ENCODE results near the gene CARD19. TPM values are rescaled to one million over a fixed set of nuclear protein-coding genes. Genes with fewer than 3 reads are reported as not detected.

CARD19 gene
- total and polyA plus RNA-seq, 2 experiments from 2014 or later: 36.8 to 48.3 TPM

- no peaks in the 10 kb centered on the region for H3F3A ChIP-seq (replicated peaks; ENCODE audit: low read depth)
- no peak overlapping the region for H3K4me2 ChIP-seq
- DNase-seq (ENCODE audit: low spot score) (no peak), ATAC-seq (no peak)
- no peak overlapping the region for H3K27ac ChIP-seq (ENCODE audit: low read depth)
- no peaks in the 10 kb centered on the region for H3K27me3 ChIP-seq (ENCODE audit: insufficient read depth)
- H3K4me1 ChIP-seq (ENCODE audit: insufficient read depth): no peaks in the 10 kb centered on the region
- no peaks in the 10 kb centered on the region for H3K9me2 ChIP-seq (ENCODE audit: insufficient read depth)
- Mint-ChIP-seq H3K4me3 (no peak overlapping the region), H3K9me3 (peaks cover 10% of the 10 kb centered on the region; the same call in 2 of the 3 replicates), H3K27me3 (ENCODE audit: insufficient read depth, low read depth, poor library complexity) (peaks cover 8% of the 10 kb centered on the region), H3K4me1 (peaks cover 3% of the 10 kb centered on the region; the same call in 1 of the 3 replicates), H3K27ac (no peak overlapping the region), H3K36me3 (ENCODE audit: low read depth) (peaks cover 10% of the 10 kb centered on the region)
- no peaks in the 10 kb centered on the region; the same call in 1 of the 2 replicates for H3K36me3 ChIP-seq (ENCODE audit: insufficient read depth)
- H3K79me2 ChIP-seq (replicated peaks; ENCODE audit: insufficient read depth): no peaks in the 10 kb centered on the region
- H4K20me1 ChIP-seq (replicated peaks; ENCODE audit: insufficient read depth): no peaks in the 10 kb centered on the region
- H3K4me3 ChIP-seq: no peak overlapping the region
- no peak overlapping the region for H2AFZ ChIP-seq
- TF ChIP-seq, protein P1, sequence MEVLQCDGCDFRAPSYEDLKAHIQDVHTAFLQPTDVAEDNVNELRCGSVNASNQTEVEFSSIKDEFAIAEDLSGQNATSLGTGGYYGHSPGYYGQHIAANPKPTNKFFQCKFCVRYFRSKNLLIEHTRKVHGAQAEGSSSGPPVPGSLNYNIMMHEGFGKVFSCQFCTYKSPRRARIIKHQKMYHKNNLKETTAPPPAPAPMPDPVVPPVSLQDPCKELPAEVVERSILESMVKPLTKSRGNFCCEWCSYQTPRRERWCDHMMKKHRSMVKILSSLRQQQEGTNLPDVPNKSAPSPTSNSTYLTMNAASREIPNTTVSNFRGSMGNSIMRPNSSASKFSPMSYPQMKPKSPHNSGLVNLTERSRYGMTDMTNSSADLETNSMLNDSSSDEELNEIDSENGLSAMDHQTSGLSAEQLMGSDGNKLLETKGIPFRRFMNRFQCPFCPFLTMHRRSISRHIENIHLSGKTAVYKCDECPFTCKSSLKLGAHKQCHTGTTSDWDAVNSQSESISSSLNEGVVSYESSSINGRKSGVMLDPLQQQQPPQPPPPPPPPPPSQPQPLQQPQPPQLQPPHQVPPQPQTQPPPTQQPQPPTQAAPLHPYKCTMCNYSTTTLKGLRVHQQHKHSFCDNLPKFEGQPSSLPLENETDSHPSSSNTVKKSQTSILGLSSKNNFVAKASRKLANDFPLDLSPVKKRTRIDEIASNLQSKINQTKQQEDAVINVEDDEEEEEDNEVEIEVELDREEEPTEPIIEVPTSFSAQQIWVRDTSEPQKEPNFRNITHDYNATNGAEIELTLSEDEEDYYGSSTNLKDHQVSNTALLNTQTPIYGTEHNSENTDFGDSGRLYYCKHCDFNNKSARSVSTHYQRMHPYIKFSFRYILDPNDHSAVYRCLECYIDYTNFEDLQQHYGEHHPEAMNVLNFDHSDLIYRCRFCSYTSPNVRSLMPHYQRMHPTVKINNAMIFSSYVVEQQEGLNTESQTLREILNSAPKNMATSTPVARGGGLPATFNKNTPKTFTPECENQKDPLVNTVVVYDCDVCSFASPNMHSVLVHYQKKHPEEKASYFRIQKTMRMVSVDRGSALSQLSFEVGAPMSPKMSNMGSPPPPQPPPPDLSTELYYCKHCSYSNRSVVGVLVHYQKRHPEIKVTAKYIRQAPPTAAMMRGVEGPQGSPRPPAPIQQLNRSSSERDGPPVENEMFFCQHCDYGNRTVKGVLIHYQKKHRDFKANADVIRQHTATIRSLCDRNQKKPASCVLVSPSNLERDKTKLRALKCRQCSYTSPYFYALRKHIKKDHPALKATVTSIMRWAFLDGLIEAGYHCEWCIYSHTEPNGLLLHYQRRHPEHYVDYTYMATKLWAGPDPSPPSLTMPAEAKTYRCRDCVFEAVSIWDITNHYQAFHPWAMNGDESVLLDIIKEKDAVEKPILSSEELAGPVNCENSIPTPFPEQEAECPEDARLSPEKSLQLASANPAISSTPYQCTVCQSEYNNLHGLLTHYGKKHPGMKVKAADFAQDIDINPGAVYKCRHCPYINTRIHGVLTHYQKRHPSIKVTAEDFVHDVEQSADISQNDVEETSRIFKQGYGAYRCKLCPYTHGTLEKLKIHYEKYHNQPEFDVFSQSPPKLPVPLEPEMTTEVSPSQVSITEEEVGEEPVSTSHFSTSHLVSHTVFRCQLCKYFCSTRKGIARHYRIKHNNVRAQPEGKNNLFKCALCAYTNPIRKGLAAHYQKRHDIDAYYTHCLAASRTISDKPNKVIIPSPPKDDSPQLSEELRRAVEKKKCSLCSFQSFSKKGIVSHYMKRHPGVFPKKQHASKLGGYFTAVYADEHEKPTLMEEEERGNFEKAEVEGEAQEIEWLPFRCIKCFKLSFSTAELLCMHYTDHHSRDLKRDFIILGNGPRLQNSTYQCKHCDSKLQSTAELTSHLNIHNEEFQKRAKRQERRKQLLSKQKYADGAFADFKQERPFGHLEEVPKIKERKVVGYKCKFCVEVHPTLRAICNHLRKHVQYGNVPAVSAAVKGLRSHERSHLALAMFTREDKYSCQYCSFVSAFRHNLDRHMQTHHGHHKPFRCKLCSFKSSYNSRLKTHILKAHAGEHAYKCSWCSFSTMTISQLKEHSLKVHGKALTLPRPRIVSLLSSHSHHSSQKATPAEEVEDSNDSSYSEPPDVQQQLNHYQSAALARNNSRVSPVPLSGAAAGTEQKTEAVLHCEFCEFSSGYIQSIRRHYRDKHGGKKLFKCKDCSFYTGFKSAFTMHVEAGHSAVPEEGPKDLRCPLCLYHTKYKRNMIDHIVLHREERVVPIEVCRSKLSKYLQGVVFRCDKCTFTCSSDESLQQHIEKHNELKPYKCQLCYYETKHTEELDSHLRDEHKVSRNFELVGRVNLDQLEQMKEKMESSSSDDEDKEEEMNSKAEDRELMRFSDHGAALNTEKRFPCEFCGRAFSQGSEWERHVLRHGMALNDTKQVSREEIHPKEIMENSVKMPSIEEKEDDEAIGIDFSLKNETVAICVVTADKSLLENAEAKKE (CRISPR knock-in tag; IDR thresholded peaks at IDR 0.05): no peak
- no peak for TF ChIP-seq CTCF (conservative IDR thresholded peaks at IDR 0.05; ENCODE audit: low read depth in 2 of 2)
- TF ChIP-seq, protein P2, sequence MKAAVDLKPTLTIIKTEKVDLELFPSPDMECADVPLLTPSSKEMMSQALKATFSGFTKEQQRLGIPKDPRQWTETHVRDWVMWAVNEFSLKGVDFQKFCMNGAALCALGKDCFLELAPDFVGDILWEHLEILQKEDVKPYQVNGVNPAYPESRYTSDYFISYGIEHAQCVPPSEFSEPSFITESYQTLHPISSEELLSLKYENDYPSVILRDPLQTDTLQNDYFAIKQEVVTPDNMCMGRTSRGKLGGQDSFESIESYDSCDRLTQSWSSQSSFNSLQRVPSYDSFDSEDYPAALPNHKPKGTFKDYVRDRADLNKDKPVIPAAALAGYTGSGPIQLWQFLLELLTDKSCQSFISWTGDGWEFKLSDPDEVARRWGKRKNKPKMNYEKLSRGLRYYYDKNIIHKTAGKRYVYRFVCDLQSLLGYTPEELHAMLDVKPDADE (IDR thresholded peaks at IDR 0.05): no peak
These were observed 7.4 kb upstream of the CARD19 start for GRCh38 chr9:93088656-93089015.
